Renal cortex interstitium (tissue), 11 donors: ENCODE measurements around the gene KIAA0930. TPM values are rescaled to one million over a fixed set of nuclear protein-coding genes. Genes with fewer than 3 reads are reported as not detected.

ENCODE experiments used
- DNase-seq, 11 donors: peaks; one replicate each; pipeline ENCODE4 v3.0.0-alpha.2; 2013; ENCODE audit warnings: low read depth in 9 of 11, low spot score in 4 of 11; ENCODE audit errors: extremely low read depth in 1 of 11
- polyA plus RNA-seq, 3 donors: library from polyadenylated mRNA; unstranded; fragments of 120-200 nt; gene quantifications; one replicate each; pipeline ENCODE4 v1.2.1, GENCODE V29; 2013; ENCODE audit not compliant: insufficient read length in 3 of 3

KIAA0930 gene
- polyA plus RNA-seq, 3 donors = 20.3 to 30.6 (median 23.4) TPM

DNA sequence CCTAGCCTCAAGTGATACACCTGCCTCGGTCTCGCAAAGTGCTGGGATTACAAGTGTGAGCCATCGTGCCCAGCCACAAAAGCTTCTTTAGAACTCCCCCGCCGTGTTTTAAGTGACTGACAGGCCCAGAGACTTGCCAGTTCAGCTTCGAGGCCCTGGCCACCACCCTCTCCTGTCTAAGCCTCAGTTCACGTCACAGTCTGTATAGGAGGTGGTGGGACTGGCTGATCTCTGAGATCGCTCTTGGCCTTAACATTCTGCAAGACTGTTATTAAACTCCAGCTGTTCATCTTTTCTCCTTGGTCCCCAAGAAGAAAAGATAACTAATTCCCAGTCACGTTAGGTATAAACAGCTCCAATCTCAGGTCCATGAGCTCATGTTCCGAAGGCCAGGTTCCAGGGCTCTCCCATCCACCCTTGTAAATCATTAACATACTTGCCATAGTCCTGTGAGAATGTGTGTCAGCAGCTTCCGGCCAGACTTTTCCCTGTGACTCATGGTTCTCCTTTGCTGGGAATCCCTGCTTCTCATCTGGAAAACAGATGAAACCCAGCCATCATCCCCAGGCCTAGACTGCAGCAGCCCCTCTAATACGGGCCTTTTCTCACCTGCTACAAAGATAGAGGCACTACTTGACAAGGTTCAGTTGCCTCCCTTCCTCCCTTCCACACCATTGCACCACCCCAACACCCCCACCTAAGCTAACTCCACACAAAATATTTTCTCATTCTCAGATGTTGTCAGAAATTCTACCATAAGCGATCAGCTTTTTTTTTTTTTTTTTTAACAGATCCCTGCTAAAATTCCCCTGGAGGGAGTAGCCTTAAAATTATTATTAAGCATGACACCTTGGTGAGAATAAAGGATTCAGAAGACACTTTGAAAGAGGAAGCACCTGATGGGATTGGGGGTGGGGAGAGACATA is 5.6 kb upstream of the KIAA0930 start:
- DNase-seq = peak in 7 of 11 donors; percentile 62 to 89 (median 80)

DNA sequence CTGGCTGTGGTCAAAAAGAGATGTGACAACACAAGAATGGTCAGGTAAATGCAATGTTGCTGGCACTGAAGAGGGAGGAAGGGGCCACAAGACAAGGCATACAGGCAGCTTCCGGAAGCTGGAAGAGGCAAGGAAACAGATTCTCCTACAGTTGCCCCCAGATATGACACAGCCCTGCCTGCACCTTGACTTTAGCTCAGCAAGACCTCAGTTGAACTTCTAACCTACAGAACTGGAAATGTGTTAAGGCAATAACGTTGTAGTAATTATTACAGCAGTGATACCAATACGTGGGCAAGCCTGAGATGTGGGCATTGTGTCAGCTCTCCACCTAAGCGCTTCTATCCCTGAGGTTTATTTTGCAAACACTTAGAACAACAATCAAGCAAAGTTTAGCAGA is 4.2 kb upstream of the KIAA0930 start:
- no peak for DNase-seq

DNA sequence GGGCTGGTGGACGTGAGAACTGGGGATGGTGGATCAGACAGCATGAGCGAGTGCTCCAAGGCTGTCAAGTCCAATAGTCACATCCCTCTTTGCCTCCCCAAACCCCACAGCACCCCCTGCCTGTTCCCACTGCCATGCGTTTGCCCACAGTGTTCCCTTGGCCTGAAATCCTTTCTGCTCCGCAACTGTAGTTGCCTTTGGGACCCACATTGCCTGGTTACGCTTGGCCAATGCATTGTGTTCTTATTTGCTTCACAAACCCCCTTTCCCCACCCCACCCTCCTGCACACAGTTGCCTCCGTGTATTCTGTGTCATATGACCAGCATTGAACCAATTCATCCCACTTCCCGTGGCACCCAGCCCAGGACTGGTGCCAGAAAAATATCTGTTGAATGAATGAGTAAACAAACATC is 2.1 kb upstream of the KIAA0930 start:
- DNase-seq = no peak

DNA sequence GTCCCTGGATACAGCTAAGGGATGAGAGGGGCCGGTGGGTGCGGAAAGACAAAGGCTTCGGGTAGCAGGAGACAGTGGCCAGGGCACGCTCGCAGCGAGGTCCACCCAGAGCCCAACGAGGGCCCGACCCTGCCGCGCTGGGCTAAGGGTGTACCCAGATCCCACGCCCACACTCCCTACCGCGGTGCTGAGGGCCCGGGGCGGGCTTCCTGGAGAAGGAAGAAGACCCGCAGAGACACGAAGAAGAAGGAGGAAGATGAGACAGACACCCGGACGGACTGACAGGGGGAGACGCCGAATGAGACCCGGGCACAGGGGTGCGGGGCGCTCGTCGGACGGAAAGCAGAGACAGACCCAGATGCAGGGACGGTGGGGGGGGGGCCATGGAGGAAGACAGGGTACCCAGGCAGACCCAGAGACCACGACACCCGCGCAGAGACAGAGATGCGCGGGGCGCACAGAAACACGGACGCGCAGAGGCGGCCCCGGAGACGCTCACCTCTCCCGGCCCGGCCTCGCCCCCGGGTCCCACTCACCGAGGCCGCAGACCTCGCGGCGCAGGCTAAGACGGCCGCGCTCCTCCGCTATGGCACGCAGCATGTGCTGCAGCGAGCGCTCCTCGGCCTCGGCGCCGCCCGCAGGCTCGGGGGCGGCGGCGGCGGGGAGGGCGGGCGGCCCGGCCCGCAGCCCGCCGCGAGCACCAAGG is 437 bp downstream of the KIAA0930 start:
- no peak for DNase-seq

DNA sequence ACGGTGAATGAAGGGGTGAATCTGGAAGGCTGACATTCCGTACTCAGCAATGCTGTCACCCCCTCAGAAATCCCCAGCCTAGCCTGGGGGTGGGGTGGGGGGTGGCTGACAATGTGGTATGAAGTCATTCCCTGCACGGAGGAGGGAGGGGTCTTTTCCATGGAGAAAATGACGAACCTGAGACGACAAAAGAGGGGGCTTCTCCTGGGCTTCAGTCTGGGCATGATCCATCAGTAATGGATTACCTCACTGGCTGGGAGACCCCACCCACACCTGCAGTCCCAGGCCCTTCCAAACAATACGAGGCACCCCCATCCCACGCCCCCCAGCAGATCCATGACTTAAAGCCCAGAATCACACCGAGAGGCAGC is 1.0 kb downstream of the KIAA0930 start:
- no peak for DNase-seq

DNA sequence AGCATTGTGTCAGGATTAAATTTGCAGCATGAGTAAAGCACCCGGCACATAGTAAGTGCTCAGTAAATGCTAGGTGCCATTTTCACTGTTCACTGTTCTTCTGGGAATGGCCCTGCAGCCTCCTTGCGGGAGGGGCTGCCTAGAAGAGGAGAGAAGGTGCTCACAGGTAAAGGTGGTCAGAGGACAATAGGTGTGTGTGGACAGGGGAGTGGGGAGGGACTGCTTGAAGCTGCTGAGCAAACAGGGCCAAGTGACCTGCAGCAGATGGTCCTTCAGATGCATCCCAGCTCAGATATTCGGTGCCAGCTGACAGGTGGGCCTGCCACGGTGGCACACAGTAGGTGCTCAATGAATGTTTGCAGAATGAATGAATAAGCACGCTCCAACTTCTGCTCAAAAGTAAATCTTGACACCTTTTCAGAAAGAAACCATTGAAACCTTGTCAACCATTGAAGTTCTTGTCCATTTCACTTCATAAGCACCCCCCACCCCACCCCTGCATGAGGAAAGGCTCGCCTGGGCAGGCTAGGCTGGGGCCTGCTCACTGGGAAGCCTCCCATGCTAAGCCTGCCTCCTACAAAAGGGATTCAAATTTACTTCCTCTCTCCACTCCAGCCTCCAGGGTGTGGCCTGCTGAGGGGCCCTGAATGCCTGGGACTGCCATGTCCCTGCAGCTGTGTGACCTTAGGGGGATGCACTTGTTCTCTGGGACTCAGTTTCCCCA is 1.6 kb downstream of the KIAA0930 start:
- no peak for DNase-seq

DNA sequence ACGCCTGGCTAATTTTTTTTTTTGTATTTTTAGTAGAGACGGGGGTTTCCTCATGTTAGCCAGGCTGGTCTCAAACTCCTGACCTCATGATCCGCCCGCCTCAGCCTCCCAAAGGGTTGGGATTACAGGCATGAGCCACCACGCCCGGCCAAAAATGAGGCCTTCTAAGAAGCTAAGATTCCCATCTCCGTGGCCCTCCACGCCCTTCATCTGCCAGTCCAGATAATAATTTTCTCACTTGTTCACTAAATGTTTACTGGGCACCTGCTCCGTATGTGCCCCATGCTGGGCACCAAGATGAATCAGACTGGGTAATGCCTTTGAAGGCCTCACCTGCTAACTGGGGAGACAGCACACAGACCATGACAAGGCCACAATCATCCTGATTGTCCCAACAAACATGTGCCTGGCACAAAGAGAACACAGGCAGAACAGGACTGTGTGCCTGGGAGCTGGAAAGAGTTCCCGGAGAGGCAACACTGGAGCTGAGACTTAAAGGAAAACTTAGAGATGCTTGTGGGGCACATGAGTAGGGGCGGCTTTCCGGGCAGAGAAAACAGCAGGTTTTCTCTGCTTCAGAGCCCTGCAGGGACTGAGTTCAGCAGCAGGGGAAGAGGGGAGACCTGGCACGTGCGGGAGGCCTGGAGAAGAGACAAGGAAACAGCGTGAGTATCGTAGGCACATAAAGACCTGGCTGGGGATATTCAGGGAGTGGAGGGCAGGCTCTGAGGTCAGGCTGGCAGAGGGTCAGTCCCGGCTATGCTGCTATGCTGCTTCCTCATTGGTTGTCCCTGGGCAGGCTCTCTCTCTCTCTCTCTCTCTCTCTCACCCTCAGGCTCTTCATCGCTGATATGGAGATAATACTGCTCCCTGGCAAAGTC is 2.4 kb downstream of the KIAA0930 start:
- DNase-seq = no peak

DNA sequence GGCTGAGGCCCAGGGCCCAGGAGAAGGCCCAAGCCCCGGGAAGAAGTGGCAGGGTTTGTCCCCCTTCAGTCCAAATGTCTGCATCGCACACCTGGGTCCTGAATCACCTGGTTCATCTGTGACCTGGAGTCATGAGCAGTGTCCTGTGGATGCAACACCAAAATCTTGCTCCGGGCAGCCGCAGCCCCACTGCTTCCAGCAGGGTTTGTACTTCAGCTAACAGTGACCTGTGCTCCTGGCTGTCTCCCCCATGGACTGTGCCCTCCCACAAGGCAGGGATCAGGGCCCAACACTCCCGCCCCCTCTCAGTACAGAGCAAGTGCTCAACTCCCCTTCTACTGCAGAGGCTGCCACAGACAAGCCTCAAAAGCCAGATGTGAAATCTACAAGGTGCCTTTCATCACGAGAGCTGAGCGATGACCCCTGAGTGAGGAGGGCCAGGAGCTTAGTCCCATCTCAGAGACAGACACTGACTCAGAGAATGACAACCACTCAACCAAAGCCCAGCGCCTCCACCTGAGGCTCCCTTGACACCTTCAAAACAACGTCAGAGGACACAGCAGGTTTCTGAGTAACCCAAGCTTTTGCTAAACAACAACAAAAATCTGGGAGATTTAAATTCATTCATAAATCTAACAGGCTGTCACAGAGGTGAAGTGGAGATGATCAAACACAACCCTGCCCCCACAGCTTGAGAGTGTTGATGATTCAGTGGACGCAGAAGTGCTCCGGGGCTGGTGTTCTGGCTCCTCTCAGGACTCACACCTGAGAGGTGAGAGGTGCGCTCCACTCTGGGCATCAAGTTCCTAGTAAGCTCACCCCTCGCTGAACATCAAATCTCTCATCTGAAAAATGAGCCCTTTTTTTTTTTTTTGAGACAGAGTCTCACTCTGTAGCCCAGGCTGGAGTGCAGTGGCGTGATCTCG is 3.4 kb downstream of the KIAA0930 start:
- DNase-seq = no peak

DNA sequence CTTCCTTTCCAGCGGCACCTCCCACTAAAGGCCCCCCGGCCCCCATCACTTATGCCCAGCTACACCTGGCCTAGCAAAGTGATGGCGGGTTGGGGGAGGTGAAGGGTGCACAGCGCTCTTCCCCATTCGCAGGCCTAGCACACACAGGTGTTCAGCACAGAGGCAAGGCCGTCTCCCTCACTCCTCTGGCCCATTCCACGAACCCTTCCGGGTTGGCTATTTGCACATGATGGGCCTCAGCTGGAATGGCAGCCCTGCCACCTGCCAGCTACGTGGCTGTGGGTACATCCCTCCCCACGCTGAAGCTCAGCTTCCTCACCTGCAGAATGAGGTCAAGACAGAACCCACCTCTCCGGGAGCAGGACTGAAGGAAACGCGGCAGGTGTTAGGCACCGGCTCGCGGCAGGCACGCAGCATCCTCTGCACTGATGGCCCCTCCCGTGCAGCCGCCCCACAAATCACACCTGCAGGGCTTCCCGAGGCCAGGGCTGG is 4.8 kb downstream of the KIAA0930 start:
- DNase-seq = no peak

DNA sequence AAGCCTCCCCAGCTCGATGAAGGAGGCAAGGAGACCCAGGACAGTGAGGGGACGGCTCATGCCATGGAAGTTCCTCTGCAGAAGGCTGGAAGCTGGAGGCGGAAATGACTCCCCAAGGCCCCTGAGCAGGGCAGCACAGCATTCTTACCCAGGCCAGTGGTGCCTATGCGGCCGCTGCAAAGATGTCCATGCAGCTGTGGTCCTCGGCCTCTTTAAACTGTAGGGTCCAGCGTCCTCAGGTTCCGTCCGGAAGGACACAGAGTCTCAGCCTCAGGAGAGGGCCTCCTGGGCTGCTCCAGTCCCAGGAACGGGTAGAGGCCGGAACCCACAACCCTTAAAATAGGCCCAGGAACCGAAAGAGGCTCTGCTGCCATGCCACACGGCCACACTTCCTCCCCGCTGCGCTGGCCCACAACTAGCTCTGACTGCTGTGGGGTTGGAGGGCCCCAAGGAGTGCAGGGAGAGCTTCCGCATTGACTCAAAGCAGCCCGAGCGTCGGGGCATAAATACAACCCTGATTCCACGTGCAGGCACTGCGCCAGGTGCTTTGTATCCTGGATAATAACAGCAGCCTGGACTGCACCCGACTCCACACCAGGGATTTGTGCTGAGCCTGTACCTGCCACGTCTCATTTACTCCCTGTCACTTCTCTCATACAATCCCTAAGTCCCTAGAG is 5.5 kb downstream of the KIAA0930 start:
- DNase-seq = no peak

DNA sequence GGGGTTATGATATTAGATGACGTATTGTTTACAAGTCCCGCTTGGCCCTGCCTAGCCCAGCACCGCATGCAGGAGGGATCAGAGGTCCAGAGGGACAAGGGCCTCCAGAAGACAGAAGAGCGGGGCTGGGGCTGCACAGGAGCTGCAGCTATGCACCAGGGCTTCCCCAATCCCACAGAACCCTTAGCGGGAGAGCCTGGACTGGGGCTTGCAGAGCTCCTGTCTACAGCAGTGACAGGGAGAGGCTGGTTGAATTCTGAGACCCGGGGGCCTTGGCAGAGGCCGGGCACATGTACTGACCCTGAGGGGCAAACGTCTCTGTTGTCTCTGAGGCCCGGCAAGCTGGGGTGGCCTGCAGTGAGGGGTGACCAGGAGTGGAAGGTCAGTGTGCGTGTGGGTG is 6.9 kb downstream of the KIAA0930 start:
- no peak for DNase-seq

DNA sequence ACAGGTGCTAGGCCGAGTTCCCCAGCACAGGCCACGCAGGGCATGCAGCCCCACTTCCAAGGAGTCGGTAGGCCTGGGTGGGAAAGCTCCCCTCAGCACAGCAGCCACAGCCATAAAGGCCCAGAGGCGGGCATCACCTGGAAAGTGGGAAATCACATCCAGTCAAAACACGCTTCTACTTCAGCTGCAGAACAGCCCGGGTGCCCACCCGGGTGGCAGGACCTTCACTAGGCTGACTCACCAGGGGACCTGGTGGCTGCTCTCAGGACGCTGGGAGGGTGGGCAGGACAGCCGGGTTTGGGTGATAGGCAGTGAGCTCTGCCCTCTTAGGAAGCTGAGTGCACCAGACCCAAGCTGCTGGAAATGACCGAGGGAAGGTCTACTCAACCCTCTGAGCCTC is 7.3 kb downstream of the KIAA0930 start:
- DNase-seq = no peak

DNA sequence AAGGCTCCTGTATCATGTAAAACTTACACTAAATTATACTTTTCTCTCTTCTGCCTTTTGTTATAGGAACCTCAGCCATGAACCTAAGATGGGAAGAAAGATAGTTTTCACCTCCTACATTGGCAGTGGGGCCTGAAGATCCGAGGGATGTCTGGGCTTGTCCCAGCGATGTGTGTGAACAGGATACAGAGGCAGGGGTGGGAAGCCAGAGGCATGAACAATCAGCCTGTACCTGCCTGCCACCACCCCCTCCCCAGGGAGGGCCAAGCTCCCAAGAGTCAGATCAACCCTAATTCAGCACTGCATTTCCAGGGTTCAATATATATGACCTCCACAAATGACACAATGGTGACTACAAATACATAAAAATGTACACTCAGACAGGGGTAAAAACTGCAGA is 9.4 kb downstream of the KIAA0930 start:
- DNase-seq = no peak

DNA sequence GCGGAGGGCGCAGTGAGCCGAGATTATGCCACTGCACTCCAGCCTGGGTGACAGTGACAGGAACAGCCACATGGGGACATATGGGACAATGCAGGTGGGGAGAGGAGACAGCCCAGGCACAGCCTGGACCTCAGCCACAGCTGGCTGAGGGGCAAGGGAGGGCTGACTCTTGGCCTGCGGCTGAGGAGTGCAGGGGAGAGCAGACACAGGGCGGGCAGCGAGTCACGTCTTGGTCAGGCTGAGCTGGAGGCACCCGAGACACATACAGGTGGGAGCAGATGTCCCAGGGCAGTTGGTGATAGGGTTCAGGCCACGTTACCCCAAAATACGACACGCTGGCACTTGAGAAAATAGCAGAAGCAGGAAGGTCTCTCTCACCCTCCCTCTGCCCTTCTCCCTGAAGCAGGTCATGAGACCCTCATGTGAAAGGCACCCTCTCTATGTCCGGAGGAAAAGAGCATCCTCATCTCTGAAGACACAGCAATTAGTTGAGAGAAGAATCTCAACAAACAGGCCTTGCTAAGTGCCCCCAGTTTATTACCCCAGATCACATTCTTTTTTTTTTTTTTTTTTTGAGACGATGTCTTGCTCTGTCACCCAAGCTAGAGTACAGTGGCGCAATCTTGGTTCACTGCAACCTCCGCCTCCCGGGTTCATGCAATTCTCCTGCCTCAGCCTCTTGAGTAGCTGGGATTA is 10.5 kb downstream of the KIAA0930 start:
- no peak for DNase-seq

DNA sequence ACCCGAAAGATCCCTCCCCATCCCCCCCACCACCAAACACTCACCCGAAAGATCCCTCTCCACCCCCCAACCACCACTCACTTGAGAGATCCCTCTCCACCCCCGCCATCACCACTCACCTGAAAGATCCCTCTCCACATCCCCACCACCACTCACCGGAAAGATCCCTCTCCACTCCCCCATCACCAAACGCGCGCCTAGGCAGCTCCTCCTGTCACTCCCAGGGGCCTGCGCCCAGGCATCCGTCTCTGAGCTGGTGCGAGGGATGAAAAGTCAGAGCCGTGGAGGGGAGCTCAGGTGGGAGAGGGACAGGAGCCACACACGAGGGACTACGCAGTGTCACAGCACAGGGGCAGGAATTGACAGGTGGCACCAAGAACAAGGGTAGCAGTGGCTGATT is 11.5 kb downstream of the KIAA0930 start:
- DNase-seq = no peak

DNA sequence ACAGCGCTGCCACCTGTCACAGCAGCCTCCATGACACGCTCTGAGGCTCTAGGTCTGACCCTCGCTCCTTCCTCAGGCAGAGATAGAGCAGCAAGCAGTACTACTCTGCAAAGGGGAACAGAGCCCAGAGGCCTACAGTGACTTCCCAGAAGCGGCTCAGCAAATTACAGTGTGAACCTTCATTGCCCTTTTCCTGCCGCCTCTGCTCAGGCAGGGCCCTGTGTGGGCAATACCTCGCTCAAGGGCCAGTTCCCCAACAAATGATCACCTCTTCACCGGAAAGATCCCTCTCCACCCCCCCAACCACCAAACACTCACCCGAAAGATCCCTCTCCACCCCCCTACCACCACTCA is 12.3 kb downstream of the KIAA0930 start:
- no peak for DNase-seq
